ENCODE data around the gene HDAC3.

GRCh38 chr5:141680178-141680577 lies 43.5 kb upstream of the HDAC3 start:
- TF ChIP-seq EZH2 (IDR thresholded peaks at IDR 0.05; ENCODE audit: low read depth) (no peak), CTCF (conservative IDR thresholded peaks at IDR 0.05) (no peak)

All from PC-9 (cell line).